Fibroblast of skin of left quadriceps (primary cell): Measurements from ENCODE around the gene DIP2B.
"Not testable (repeated sequence)": the region's sequence is repeated elsewhere in the genome, so short reads cannot be mapped to it uniquely, and the experiment has no call there.

Experiments
- DNase-seq, 2 experiments: peaks; one replicate each; pipeline ENCODE4 v3.0.0-alpha.2; 2013; ENCODE audit warnings: low read depth in 2 of 2

The DIP2B gene

GRCh38 chr12:50765095-50765911 lies 260.5 kb downstream of the DIP2B start:
- peak in 1 of 2 experiments; percentile 9 for DNase-seq

- no peak for DNase-seq
Measured at GRCh38 chr12:50768391-50768790, 263.6 kb downstream of the DIP2B start.

GRCh38 chr12:50768813-50769212 lies 264.0 kb downstream of the DIP2B start:
- DNase-seq, result not testable (repeated sequence)

- DNase-seq, result no peak
Measured at GRCh38 chr12:50771409-50771808, 266.6 kb downstream of the DIP2B start.

GRCh38 chr12:50772470-50772869 lies 267.7 kb downstream of the DIP2B start:
- no peak for DNase-seq

- DNase-seq, result no peak
Measured at GRCh38 chr12:50772877-50773276, 268.1 kb downstream of the DIP2B start.

GRCh38 chr12:50775251-50775650 lies 270.5 kb downstream of the DIP2B start:
- DNase-seq, result no peak

- no peak for DNase-seq
Measured at GRCh38 chr12:50776749-50777728, 272.3 kb downstream of the DIP2B start.

- no peak for DNase-seq
Measured at GRCh38 chr12:50778663-50779590, 274.1 kb downstream of the DIP2B start.

GRCh38 chr12:50780013-50780412 lies 275.2 kb downstream of the DIP2B start:
- no peak for DNase-seq

- no peak for DNase-seq
Measured at GRCh38 chr12:50784501-50784900, 279.7 kb downstream of the DIP2B start.

GRCh38 chr12:50785406-50786001 lies 280.7 kb downstream of the DIP2B start:
- DNase-seq, result no peak

- DNase-seq, result peak; percentile 68 to 73
Measured at GRCh38 chr12:50786498-50787231, 281.9 kb downstream of the DIP2B start.

GRCh38 chr12:50787618-50788017 lies 282.8 kb downstream of the DIP2B start:
- DNase-seq, result no peak

GRCh38 chr12:50788561-50788960 lies 283.8 kb downstream of the DIP2B start:
- peak; percentile 31 to 32 for DNase-seq

GRCh38 chr12:50790081-50790480 lies 285.3 kb downstream of the DIP2B start:
- DNase-seq, result no peak
